Natural killer cell (primary cell): ENCODE results near the gene TLDC2. TPM values are rescaled to one million over a fixed set of nuclear protein-coding genes. Genes with fewer than 3 reads are reported as not detected.

Source experiments
- ATAC-seq, 3 donors: fragments of 150-1000 bp in 2 of 3; fragments of 200-7000 bp in 1 of 3; cut with Tn5 transposase; 1 replicate in 1 of 3; 2 replicates in 2 of 3; pipeline ENCODE4 v1.10.0; 2021; ENCODE audit warnings: mild to moderate bottlenecking in 2 of 3, moderate library complexity in 2 of 3
- DNase-seq, 2 donors: peaks; one replicate each; pipeline versions ENCODE4 v3.0.0 to v3.0.0-alpha.2; 2013 to 2021; ENCODE audit warnings: mixed read lengths in 1 of 2
- H3K27ac ChIP-seq: one replicate; pipeline ENCODE4 v1.5.1; 2013; ENCODE audit warnings: mild to moderate bottlenecking, low read length
- H3K27me3 ChIP-seq: one replicate; pipeline ENCODE4 v1.6.1; 2013; ENCODE audit warnings: low read length; ENCODE audit not compliant: control insufficient read depth, insufficient read depth
- H3K36me3 ChIP-seq: one replicate; pipeline ENCODE4 v1.6.1; 2013; ENCODE audit warnings: low read length; ENCODE audit not compliant: control insufficient read depth, insufficient read depth
- H3K4me1 ChIP-seq: one replicate; pipeline ENCODE4 v1.6.1; 2013; ENCODE audit warnings: low read length; ENCODE audit not compliant: control insufficient read depth, insufficient read depth
- H3K4me3 ChIP-seq: one replicate; pipeline ENCODE4 v1.5.1; 2013; ENCODE audit warnings: low read length
- H3K9me3 ChIP-seq: one replicate; pipeline ENCODE4 v1.6.1; 2013; ENCODE audit warnings: low read length; ENCODE audit not compliant: control insufficient read depth, insufficient read depth
- H3K27ac Mint-ChIP-seq, 2 donors: one replicate each; pipeline ENCODE4 v1.8.0; 2022; ENCODE audit warnings: mild to moderate bottlenecking in 2 of 2, mixed read lengths in 2 of 2, moderate library complexity in 1 of 2
- H3K27me3 Mint-ChIP-seq, 2 donors: one replicate each; pipeline ENCODE4 v1.8.0; 2022; ENCODE audit warnings: low read depth in 2 of 2, mixed read lengths in 2 of 2
- H3K36me3 Mint-ChIP-seq: one replicate; pipeline ENCODE4 v1.8.0; 2022; ENCODE audit warnings: mixed read lengths
- H3K4me1 Mint-ChIP-seq, 2 donors: one replicate each; pipeline ENCODE4 v1.8.0; 2022; ENCODE audit warnings: mixed read lengths in 2 of 2
- H3K4me3 Mint-ChIP-seq: one replicate; pipeline ENCODE4 v1.8.0; 2022; ENCODE audit warnings: mild to moderate bottlenecking, moderate library complexity, mixed read lengths
- H3K9me3 Mint-ChIP-seq, 2 donors: one replicate each; pipeline ENCODE4 v1.8.0; 2022; ENCODE audit warnings: mixed read lengths in 2 of 2
- CTCF ChIP-seq: fragments of 200-600 bp; IDR thresholded peaks from one replicate; pipeline ENCODE4 v1.8.0; 2022; ENCODE audit warnings: antibody characterized with exemption
- WGBS: methylation state at CpG from one replicate; pipeline ENCODE4 v1.1.7; 2013; ENCODE audit warnings: missing lambda C conversion rate; ENCODE audit not compliant: insufficient coverage; 5-methylcytosine and 5-hydroxymethylcytosine counted together
- intact Hi-C: fragments of 100-400 bp; cut with micrococcal nuclease; formaldehyde crosslinking; loops from one replicate; pipeline ENCODE4 v1.14.2; 2022
- total RNA-seq, 4 donors: library from RNA; stranded (reverse); fragments of 120-200 nt in 1 of 4; gene quantifications; one replicate each; pipeline versions ENCODE4 v1.2.3 to v1.2.4, GENCODE V29; 2013 to 2022

TLDC2 gene
- total RNA-seq, 3 donors from 2014 or later (not counting 1 experiment from before 2014, with no cell fraction given) = 1.4 TPM; not detected in 2

- no peak overlapping the region for H3K4me3 Mint-ChIP-seq
- no peak for DNase-seq
- Histone ChIP-seq H3K9me3 (no peaks in the 10 kb centered on the region), H3K27me3 (no peaks in the 10 kb centered on the region), H3K4me3 (no peak overlapping the region), H3K36me3 (no peaks in the 10 kb centered on the region), H3K4me1 (no peaks in the 10 kb centered on the region), H3K27ac (no peak overlapping the region)
- H3K36me3 Mint-ChIP-seq = no peaks in the 10 kb centered on the region
- WGBS = 91% methylated on average over 21 of the region's 21 CpGs
- no peak for ATAC-seq
- no peak overlapping the region for H3K27ac Mint-ChIP-seq
- H3K4me1 Mint-ChIP-seq = peaks cover 0 to 9% of the 10 kb centered on the region in 2 donors
- no peaks in the 10 kb centered on the region for H3K27me3 Mint-ChIP-seq
- intact Hi-C loops = no loop called here
- no peaks in the 10 kb centered on the region for H3K9me3 Mint-ChIP-seq
- TF ChIP-seq CTCF = no peak
Measured at GRCh38 chr20:36854348-36855240, 21.3 kb upstream of the TLDC2 start.

DNA sequence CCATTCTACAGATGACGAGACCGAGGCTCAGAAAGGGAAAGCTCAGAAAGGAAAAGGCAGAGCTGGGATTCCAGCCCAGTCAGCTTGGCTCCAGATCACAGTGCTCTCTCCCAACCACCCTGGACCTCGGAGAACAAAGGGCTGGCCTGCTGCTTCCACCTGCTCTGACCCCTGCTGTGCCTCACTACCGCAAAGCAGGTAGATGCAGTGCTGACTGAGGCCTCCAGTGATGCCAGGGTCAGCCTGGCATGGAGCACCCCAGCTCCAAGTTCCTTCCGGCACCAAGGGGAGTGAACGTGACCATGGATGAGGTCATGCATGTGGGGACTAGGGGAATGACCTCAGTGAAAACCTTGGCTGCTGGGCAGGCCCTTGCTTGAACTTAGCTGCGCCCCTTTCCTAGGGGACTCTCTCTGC lies 20.7 kb upstream of the TLDC2 start:
- DNase-seq (no peak), ATAC-seq (no peak)
- Histone ChIP-seq H3K9me3 (no peaks in the 10 kb centered on the region), H3K27me3 (no peaks in the 10 kb centered on the region), H3K4me3 (no peak overlapping the region), H3K36me3 (no peaks in the 10 kb centered on the region), H3K27ac (no peak overlapping the region), H3K4me1 (no peaks in the 10 kb centered on the region)
- WGBS = 92% methylated on average over 7 of the region's 7 CpGs
- TF ChIP-seq CTCF = no peak
- Mint-ChIP-seq H3K27me3 (no peaks in the 10 kb centered on the region), H3K36me3 (no peaks in the 10 kb centered on the region), H3K4me1 (peaks cover 0 to 13% of the 10 kb centered on the region in 2 donors), H3K9me3 (no peaks in the 10 kb centered on the region), H3K27ac (no peak overlapping the region), H3K4me3 (no peak overlapping the region)
- intact Hi-C loops = no loop called here

DNA sequence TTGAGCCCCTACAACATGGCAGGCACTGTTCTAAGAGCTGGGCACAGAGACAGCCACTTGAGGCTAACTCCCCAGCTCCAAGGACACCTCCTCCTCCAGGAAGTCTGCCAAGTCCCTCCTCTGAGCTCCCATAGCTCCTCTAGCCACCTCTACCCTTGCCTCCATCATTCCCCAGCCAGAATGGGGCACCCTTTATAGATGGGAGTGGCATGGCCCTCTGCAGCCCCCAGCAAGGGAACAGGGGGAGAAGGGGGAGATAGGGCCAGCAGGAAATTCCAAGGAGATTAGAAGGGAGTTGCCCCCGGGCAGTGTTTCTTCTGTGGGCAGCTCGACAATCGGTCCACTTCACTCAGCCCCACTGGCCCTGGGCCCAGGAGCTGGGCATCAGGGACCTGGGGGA lies 19.7 kb upstream of the TLDC2 start:
- intact Hi-C loops = no loop called here
- Histone ChIP-seq H3K27me3 (no peaks in the 10 kb centered on the region), H3K4me3 (no peak overlapping the region), H3K36me3 (no peaks in the 10 kb centered on the region), H3K9me3 (no peaks in the 10 kb centered on the region), H3K4me1 (peaks cover 6% of the 10 kb centered on the region), H3K27ac (no peak overlapping the region)
- WGBS = 94% methylated on average over 3 of the region's 3 CpGs
- Mint-ChIP-seq H3K4me3 (no peak overlapping the region), H3K9me3 (no peaks in the 10 kb centered on the region), H3K4me1 (peaks cover 0 to 15% of the 10 kb centered on the region in 2 donors), H3K36me3 (no peaks in the 10 kb centered on the region), H3K27me3 (no peaks in the 10 kb centered on the region), H3K27ac (no peak overlapping the region)
- no peak for ATAC-seq
- no peak for TF ChIP-seq CTCF
- no peak for DNase-seq
